ENCODE measurements around the gene TMEM131. TPM values are rescaled to one million over a fixed set of nuclear protein-coding genes. Genes with fewer than 3 reads are reported as not detected.

TMEM131 gene
- total RNA-seq, 1 donor from 2014 or later = 35.3 TPM

DNA sequence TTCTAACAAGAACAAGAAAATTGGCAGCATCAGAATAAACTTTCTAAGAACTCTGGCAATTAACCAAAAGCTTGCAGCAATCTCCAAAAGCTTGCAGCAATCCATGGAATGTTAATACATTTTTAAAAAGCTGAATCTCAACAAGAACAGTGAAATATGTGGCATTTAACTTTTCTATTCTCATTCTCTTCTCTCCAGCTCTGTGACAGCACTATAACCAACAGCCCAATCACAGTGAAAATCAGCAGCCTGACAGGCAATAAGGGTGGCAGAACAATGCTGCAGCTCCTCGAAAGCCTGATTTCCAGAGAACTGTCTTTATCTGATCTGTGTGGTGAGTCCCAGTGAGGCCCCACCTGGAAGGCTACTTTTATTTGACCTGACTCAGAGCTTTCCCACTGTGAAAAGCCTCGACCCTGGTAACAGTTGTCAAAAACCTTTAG lies 60.0 kb downstream of the TMEM131 start:
- Mint-ChIP-seq H3K27ac (ENCODE audit: unreplicated experiment) (no peak overlapping the region), H3K4me1 (ENCODE audit: low read depth, unreplicated experiment) (peaks cover 22% of the 10 kb centered on the region), H3K36me3 (ENCODE audit: low read depth, unreplicated experiment) (no peaks in the 10 kb centered on the region), H3K4me3 (ENCODE audit: unreplicated experiment) (no peak overlapping the region), H3K9me3 (ENCODE audit: unreplicated experiment) (no peaks in the 10 kb centered on the region), H3K27me3 (ENCODE audit: low read depth, unreplicated experiment) (no peaks in the 10 kb centered on the region)
- H3K27ac ChIP-seq (ENCODE audit: low read depth, low read length) = no peak overlapping the region
- no peak overlapping the region for H2AFZ ChIP-seq (ENCODE audit: low read depth, low read length)
- peaks cover 10% of the 10 kb centered on the region for H3K4me1 ChIP-seq (ENCODE audit: insufficient read depth, low read length)
- DNase-seq (ENCODE audit: low read depth) (peak; percentile 61), FAIRE-seq (no peak)
- no peaks in the 10 kb centered on the region for H3K36me3 ChIP-seq (ENCODE audit: insufficient read depth, low read length)
- no peak overlapping the region for H3K9ac ChIP-seq (ENCODE audit: low read length)
- H3K9me3 ChIP-seq (ENCODE audit: insufficient read depth, low read depth, low read length) = no peaks in the 10 kb centered on the region
- peaks cover 69% of the 10 kb centered on the region for H3K79me2 ChIP-seq (ENCODE audit: insufficient read depth, low read length)
- H3K27me3 ChIP-seq (ENCODE audit: insufficient read depth, low read length) = no peaks in the 10 kb centered on the region
- H3K4me2 ChIP-seq (ENCODE audit: low read length) = peak overlapping the region; percentile 37
- no peak overlapping the region for H3K4me3 ChIP-seq (ENCODE audit: insufficient read depth, low read depth, low read length)
- TF ChIP-seq, protein P1, sequence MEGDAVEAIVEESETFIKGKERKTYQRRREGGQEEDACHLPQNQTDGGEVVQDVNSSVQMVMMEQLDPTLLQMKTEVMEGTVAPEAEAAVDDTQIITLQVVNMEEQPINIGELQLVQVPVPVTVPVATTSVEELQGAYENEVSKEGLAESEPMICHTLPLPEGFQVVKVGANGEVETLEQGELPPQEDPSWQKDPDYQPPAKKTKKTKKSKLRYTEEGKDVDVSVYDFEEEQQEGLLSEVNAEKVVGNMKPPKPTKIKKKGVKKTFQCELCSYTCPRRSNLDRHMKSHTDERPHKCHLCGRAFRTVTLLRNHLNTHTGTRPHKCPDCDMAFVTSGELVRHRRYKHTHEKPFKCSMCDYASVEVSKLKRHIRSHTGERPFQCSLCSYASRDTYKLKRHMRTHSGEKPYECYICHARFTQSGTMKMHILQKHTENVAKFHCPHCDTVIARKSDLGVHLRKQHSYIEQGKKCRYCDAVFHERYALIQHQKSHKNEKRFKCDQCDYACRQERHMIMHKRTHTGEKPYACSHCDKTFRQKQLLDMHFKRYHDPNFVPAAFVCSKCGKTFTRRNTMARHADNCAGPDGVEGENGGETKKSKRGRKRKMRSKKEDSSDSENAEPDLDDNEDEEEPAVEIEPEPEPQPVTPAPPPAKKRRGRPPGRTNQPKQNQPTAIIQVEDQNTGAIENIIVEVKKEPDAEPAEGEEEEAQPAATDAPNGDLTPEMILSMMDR (IDR thresholded peaks at IDR 0.05; ENCODE audit: insufficient read depth, low read depth, low read length) = no peak
- TF ChIP-seq EZH2 (IDR thresholded peaks at IDR 0.05; ENCODE audit: insufficient read depth, low read length) = no peak
- H4K20me1 ChIP-seq (ENCODE audit: insufficient read depth, low read length) = peaks cover 63% of the 10 kb centered on the region

DNA sequence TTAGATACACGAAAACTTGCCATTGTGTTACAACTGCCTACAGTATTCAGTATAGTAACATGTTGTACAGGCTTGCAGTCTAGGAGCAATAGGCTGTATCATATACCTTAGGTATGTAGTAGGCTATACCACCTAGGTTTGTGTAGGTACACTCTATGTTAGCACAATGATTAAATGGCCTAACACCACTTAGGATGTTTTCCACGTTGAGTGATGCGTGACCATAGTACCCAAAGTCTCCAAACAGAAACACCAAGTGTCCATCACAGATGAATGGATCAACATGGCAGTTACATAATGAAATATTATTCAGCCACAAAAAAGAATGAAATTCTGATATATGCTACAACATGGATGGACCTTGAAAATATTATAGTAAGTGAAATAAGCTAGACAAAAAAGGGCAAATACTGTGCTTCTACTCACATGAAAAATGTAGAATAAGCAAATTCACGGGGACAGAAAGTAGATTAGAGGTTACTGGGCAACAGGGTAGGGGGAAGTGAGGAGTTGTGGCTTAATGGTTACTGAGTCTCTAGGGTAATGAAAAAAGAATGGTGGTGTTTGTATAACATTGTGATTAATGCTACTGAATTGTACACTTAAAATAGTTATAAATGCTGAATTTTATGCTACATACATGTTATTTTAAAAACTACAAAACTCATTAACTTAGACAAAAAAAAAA lies 62.6 kb downstream of the TMEM131 start:
- Histone ChIP-seq H3K27ac (ENCODE audit: low read depth, low read length) (no peak overlapping the region), H3K36me3 (ENCODE audit: insufficient read depth, low read length) (no peaks in the 10 kb centered on the region), H3K9me3 (ENCODE audit: insufficient read depth, low read depth, low read length) (no peaks in the 10 kb centered on the region), H2AFZ (ENCODE audit: low read depth, low read length) (no peak overlapping the region), H3K4me1 (ENCODE audit: insufficient read depth, low read length) (peaks cover 10% of the 10 kb centered on the region), H3K9ac (ENCODE audit: low read length) (no peak overlapping the region), H3K4me3 (ENCODE audit: insufficient read depth, low read depth, low read length) (no peak overlapping the region), H3K79me2 (ENCODE audit: insufficient read depth, low read length) (peaks cover 95% of the 10 kb centered on the region), H4K20me1 (ENCODE audit: insufficient read depth, low read length) (peaks cover 82% of the 10 kb centered on the region), H3K27me3 (ENCODE audit: insufficient read depth, low read length) (no peaks in the 10 kb centered on the region), H3K4me2 (ENCODE audit: low read length) (no peak overlapping the region)
- DNase-seq (ENCODE audit: low read depth) (no peak), FAIRE-seq (no peak)
- Mint-ChIP-seq H3K27me3 (ENCODE audit: low read depth, unreplicated experiment) (no peaks in the 10 kb centered on the region), H3K4me3 (ENCODE audit: unreplicated experiment) (no peak overlapping the region), H3K27ac (ENCODE audit: unreplicated experiment) (no peak overlapping the region), H3K4me1 (ENCODE audit: low read depth, unreplicated experiment) (peaks cover 23% of the 10 kb centered on the region), H3K9me3 (ENCODE audit: unreplicated experiment) (no peaks in the 10 kb centered on the region), H3K36me3 (ENCODE audit: low read depth, unreplicated experiment) (no peaks in the 10 kb centered on the region)
- TF ChIP-seq, protein P1 (IDR thresholded peaks at IDR 0.05; ENCODE audit: insufficient read depth, low read depth, low read length) = no peak
- TF ChIP-seq EZH2 (IDR thresholded peaks at IDR 0.05; ENCODE audit: insufficient read depth, low read length) = no peak

DNA sequence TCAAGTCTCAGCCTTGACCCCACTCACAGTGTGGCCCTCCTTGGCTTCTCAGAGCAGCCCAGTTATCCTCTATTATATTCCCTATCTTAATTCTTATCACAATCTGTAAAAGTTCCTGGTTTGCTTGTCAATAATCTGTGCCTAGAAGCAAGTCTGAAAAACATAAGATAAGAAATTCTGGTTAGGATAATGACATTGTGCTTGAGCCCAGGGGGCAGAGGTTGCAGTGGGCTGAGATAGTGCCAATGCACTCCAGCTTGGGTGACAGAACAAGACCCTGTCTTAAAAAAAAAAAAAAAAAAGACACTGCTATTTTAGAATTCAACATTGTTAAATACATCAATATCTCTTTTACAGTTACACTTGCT lies 63.9 kb downstream of the TMEM131 start:
- H3K27me3 Mint-ChIP-seq (ENCODE audit: low read depth, unreplicated experiment) = no peaks in the 10 kb centered on the region
- H2AFZ ChIP-seq (ENCODE audit: low read depth, low read length) = no peak overlapping the region
- no peaks in the 10 kb centered on the region for H3K27me3 ChIP-seq (ENCODE audit: insufficient read depth, low read length)
- peaks cover 90% of the 10 kb centered on the region for H3K79me2 ChIP-seq (ENCODE audit: insufficient read depth, low read length)
- no peak overlapping the region for H3K27ac Mint-ChIP-seq (ENCODE audit: unreplicated experiment)
- H4K20me1 ChIP-seq (ENCODE audit: insufficient read depth, low read length) = peaks cover 78% of the 10 kb centered on the region
- H3K9ac ChIP-seq (ENCODE audit: low read length) = no peak overlapping the region
- H3K36me3 ChIP-seq (ENCODE audit: insufficient read depth, low read length) = no peaks in the 10 kb centered on the region
- peaks cover 21% of the 10 kb centered on the region for H3K4me1 Mint-ChIP-seq (ENCODE audit: low read depth, unreplicated experiment)
- FAIRE-seq (no peak), DNase-seq (ENCODE audit: low read depth) (no peak)
- no peak overlapping the region for H3K27ac ChIP-seq (ENCODE audit: low read depth, low read length)
- TF ChIP-seq, protein P1 (IDR thresholded peaks at IDR 0.05; ENCODE audit: insufficient read depth, low read depth, low read length) = no peak
- no peak for TF ChIP-seq EZH2 (IDR thresholded peaks at IDR 0.05; ENCODE audit: insufficient read depth, low read length)
- no peak overlapping the region for H3K4me3 Mint-ChIP-seq (ENCODE audit: unreplicated experiment)
- no peaks in the 10 kb centered on the region for H3K9me3 Mint-ChIP-seq (ENCODE audit: unreplicated experiment)
- H3K36me3 Mint-ChIP-seq (ENCODE audit: low read depth, unreplicated experiment) = no peaks in the 10 kb centered on the region
- peaks cover 10% of the 10 kb centered on the region for H3K4me1 ChIP-seq (ENCODE audit: insufficient read depth, low read length)
- no peak overlapping the region for H3K4me2 ChIP-seq (ENCODE audit: low read length)
- no peak overlapping the region for H3K4me3 ChIP-seq (ENCODE audit: insufficient read depth, low read depth, low read length)
- no peaks in the 10 kb centered on the region for H3K9me3 ChIP-seq (ENCODE audit: insufficient read depth, low read depth, low read length)

Data from astrocyte (in vitro differentiated cells and primary cell).